Pulmonary artery endothelial cell (primary cell): ENCODE results near the gene ELFN1. TPM values are rescaled to one million over a fixed set of nuclear protein-coding genes. Genes with fewer than 3 reads are reported as not detected.

Source experiments
- DNase-seq: peaks from one replicate; pipeline ENCODE4 v3.0.0-alpha.2; 2011; ENCODE audit warnings: low read depth, low spot score
- total RNA-seq: library from RNA; depleted of rRNA; stranded (reverse); fragments of >200 nt; gene quantifications from 2 replicates; pipeline ENCODE4 v1.2.3, GENCODE V29; 2014

The ELFN1 gene
- total RNA-seq, 1 donor from 2014 or later = 0.79 TPM

DNA sequence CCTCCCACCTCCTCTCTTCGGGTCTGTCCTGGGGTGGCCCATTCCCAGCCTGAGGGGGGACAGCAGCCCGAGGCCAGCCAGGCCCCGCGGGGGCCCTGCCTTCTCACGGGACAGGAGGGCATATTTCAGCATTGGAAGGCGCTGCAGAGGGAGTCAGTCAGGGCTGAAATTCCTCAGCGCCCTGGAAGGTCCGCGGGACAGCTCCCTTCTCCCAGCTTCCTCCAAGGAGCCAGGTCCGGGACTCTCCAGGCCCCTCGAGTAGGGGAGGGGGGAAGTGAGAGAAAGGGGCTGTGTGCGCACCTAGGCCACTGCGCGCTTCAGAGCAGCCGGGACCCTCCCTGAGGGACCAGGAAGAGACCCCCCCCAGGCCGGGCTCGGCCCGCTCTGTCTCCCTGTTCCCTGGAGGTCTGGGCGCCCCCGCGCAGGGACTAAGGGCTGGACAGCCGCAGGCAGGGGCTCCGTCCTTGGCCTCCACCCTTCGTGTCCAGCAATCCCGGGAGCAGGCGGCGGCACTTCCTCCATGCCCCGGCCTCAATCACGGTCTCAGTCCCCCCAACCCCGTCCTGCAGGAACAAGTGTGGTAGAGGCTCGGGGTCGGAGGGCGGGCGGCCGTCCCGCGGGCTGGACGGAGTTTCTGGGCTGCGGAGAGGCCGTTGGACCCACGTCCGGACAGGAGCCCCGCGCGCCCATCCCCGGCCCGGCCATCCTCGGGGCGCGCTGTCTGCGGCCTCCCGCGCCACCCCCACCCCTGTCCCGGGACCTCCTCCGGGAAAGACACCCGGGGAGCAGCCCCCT is 6.0 kb upstream of the ELFN1 start:
- no peak for DNase-seq

DNA sequence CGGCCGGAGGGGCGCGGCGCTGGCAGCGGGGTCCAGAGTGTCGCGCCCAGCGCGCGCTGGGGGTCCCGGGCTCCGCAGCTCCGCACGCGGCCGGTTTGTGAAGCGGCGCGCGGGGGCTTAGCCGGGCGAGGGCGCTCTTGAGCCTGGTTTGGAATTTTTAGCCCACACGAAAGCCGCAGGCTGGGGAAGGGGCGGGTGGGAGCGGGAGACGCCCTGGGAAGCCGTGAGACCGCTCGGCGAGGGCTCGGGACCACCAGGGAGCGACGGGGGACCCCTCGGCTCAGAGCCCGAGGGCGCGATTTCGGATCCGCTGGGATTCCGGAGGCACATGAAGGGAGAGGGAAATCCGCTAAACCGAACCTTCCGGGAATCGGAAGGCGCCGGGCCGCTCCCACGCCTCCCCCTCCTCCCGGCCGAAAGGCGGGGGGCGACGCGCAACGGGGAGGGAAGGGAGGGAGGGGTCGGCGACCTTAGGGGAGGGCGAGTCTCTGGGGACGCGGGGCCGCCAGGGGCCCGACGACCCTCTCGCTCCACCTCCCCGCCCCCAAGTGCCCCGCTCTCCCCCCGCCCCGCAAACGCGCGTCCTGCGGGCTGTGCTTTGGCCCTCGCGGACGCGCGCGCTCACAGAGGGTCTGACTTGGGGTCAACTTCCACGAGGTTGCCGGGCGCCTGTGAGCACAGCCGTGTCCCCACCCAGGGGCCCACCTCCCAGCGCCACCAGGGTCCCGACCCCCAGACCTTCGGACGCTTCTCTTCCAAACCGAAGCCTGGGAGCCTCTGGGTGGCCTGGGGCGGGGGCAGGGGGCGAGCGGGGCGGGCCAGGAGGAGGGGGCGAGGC is 5.1 kb upstream of the ELFN1 start:
- DNase-seq = peak; percentile 11

DNA sequence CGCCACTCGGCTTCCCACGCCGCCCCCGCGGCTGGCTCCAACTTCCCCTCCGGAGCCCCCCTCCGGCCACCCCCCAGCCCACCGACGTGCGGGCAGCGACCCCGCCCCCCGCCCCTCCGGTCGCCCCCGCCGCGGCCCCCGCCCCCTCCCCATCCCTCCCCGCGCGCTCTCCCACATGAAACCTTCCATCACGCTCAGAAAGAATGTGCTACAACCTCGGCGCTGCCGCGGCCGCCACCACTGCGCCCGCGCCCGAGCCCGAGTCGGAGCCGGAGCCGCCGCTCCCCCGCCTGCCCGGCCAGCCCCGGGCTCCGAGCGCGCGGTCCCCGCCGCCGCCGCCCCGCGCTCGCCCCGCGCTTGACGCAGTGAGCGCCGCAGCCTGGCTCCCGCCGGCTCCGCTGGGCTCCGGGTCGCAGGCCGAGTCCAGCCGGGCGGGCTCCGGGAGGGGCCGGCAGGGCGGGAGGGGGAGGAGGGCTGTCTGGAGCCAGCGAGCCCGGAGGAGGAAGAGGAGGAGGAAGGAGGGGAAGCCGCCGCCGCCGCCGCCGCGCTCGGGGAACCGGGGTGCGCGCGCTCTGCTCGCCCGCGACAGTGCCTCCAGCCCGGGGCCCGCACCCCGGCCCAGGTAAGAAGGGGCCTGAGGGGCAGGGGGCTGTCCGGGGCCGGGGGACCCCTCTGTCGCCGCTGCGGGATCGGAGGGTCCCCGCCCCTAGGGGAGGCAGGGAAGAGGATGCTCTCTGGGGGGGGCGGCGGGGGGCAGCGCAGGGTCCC is 4.3 kb upstream of the ELFN1 start:
- DNase-seq = no peak

DNA sequence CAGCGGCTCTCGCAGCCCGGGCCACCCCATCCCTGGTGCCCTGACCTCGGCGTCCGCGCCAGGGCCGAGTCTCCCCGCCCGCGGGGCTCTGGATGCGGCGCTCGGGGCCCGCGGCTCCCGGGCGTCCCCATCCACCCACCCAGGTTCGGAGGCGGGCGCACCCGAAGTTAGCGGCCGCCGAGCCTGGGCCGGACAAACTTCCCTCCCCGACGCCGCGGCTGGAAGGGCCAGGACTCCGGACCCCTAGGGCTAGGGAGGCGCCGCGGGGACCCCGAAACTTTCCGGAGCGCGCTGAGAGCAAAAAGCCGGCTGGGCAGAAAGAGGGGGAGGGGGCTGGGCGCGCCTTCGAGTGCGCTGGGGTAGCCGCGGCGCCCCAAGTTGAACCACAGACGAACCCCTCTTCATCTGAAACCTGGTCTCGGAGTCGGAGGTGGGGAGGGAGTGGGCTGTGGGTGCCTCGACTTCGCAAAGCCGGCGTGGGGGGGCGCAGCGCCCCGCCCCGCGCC is 3.7 kb upstream of the ELFN1 start:
- DNase-seq = no peak

DNA sequence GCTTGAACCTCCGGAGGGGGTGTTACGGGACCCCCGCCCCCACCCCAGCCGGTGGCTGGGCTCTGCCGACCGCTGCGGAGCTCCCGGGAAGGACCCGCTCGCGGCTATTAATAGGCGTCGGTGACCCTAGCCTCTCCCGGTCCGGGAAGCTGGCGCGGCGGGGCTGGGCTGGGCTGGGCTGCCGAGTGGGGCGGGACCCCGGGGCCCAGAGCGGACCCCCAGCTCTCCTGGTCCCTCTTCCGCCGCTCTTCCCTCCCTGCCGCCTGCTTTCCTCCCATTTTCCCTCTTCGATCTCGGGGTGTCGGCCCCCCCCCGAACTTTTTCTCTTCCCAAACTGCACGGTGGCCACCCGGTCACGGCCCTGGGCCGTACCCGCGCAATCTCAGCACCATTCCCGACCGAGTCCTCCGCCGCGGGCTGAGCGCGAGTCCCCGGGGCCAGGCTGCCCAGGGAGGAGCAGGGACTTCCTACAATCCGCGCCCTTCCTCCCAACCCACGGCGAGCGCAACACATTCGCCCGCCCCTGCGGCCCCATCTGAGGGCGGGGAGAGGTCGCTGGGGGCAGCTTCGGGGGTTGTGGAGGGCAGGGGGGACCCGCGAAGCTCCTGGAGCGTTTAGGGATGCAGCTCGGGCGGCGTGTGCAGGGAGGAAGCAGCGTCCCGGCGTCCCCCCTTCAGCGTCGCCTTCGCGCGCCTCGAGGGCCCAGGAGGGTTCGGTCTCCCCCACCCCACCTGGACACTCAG is 3.1 kb upstream of the ELFN1 start:
- no peak for DNase-seq

DNA sequence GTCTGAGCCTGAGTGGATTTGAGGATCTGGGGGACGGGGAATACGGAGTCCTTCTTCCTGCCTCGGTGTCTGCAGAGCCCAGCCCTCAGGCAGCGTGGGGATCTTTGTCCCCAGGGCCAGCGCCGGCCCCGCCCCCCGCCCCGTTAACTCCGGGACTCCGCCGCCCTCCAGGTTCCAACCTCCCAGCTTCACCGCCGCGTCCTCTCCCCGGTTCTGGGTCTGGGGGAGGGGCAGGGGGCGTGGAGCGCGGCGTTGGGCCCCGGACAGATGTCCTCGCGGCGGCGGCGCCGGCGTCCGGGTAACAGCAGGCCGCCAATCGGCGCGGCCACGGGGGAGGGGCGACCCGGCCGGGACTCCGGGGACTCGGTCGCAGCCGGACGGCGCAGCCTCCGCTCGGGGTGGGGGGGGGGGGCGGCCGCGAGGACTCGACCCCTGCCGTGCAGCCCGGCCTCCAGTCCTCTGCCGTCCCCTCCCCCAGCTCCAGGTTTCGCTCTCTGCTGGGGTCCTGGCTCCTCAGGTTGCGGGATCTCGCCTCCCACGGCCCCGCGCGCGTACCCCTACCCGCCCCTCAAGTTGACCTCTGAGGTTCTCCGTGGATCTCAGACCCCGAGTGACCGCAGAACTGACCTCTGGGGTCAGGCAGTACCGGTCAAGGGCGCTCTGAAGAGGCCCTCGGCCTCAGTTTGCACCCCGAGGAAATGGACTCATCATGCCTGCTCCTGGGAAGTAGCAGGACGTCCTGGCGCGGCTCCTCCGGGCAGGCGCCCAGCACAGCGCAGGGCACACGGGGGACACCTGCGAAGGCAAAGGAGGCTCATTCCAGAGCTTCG is 2.3 kb upstream of the ELFN1 start:
- no peak for DNase-seq

DNA sequence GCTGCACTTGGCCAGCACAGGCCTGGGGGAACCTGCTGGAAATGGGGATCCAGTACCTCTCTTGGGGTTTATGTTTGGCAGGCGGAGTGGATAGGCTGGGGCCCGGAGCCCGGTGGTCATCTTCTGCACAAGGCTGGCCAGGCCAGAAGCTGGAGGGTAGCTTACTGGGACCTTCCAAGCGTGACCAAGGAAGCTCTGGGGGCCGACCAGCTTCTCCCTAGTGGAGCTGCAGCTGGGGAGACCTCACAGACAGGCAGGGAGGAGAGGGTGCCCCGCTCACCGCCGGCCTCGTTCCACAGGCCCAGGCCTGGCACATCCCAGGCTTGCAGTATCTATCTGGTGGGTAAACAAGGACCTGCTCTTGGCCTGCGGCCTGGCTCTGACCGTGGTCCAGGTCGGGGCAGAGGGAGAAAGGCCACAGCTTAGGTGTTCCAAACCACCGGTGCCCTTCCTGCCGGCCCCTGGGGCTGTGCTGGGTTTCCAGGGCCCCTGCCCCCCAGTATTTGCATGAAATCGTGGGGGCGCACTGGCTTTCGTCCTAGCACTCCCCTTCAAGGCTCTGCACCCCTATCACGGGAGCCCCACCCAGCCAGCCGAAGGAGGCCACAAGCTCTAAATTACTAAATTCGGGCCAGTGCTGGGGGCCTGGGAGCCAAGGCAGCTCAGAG is 1.5 kb upstream of the ELFN1 start:
- DNase-seq = no peak

DNA sequence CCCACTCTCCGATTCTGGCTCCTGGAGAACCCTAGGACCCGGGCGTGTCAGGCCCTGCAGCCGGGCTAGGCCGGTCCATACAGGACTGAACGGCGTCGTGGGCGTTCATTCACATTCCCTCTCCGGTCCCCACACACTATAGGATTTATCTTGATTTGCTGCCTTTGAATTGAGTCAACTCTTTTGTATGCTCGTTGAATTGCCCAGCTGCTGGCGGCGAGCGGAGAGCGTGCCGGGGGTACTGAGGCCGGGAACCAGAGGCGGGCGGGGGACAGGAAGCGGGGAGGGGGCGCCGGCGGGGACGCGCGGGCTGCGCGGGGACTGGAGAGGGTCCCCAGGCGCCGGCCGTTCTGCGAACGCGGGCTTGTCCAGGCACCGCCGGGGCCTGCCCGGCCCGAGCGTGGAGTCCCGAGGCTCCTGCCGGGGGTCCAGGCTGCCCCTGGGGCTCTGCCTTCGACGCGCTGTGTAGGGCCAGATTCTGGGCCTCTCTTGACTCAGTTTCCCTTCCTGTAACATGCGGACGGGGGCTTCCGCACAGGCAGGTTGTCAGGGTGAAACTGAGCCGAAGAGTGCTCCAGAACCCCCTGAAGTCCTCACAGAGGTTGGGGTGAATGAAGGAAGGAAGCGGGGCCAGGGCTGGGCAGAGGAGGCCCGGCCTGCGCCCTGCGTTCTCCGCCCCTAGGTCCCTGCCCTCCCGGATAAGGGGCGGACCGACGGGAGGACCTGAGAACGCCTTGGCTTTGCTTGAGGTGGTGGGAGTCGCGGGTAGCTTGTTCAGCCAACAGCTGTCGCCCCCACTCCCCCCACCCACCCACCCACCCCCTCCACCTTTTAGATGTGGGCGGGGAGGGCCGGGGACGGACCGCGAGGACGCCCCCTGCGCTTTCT is 769 bp upstream of the ELFN1 start:
- DNase-seq = no peak

DNA sequence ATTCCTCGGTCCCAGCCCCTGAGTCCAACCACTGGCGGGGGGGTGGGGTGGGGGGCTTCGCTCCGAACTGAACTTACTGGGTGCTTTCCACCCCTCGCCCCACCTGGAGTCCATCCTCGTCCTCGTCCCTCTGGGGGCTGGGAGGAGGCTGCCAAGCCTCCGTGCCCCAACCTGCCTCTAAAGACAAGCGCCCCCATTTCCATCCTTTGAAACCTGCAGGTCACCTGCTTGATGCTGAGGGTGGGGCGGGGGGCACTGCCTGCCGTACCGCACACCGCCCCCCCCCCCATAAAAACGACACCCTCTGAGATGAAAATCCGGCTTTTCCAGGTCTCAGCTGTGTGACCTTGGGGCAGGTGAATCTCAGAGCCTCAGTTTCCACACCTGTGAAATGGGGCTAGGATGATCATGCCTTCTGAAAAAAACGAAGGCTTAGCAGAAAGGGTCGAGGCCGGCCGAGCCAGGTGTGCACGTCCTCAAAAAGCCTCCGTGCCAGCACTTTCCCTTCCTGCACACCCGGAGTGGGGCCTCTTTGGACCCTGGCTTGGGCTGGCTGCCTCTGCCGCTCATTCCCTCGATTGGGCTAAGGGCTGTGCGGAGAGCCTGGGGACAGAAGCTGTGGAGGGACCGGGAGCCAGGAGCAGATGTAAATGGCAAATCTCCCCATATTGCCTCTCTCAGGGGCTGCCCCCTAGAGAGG is 967 bp downstream of the ELFN1 start:
- no peak for DNase-seq

DNA sequence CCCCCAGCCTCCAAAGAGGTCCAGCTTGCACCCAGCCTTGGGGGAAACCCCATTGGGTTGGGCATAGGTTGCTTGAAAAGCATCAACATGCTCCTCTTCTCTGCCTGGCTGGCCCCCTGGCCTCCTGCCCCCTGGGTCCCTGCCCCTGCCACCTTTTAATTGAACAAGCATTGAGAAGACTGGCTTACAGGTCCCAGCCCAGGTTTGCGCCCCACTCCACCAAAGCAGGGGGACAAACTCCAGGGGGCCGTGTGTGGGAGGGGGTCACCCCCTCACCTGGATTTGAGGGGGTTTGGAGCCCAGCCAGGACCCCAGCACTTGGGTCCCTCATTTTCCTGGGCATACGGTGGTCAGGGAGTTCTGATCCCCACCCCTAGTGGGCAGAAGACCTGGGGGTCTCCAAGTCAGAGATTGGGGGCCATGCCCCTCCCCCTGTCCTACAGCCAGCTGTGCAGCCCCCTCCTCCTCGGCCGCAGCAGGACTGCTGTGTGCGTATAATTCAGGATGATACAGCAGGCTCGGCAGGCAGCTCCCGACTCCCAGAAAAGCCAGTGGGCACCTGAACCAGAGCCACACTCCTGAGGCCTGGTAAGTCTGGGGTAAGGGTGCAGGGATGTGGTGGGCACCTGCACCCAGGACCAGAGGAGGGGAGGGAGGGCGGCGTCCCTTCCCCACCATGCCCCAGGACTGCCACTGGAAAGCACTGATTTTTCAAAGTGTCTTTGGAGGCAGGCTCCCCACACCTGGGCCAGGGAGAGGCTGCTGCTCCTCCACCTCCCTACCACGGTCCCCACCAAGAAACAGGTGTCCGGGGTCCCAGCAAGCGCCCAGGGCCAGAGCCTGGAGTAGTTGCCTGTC is 1.7 kb downstream of the ELFN1 start:
- no peak for DNase-seq

DNA sequence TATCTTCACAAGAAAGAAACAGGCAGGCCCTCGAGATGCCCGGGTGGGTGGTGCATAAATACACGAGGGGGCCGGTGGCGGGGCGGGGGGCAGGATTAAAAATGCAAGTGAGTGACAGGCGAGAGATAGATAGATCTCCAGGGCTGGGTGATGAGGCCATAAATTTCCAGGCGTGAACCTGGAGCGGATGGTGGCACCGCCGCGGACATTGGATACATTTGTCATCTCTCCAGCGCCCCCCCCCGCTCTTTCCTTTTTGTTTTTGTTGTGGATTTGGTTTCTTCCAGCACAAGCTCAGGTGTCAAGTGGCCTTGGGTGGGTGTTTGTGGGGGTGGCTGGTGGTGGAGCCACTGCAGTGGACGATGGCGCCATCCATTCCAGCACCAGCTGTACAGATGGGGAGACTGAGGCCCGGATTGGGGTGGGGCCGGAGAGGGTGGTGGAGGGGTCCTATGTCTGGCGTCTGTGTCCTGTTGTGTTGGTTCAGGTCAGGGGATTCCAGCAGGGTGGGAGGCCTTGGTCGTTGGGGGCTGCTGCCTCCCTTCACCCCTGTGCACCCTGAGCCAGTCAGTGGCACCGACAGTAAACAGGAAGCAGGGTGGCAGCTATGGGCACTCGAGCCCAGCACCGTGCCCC is 2.9 kb downstream of the ELFN1 start:
- no peak for DNase-seq

DNA sequence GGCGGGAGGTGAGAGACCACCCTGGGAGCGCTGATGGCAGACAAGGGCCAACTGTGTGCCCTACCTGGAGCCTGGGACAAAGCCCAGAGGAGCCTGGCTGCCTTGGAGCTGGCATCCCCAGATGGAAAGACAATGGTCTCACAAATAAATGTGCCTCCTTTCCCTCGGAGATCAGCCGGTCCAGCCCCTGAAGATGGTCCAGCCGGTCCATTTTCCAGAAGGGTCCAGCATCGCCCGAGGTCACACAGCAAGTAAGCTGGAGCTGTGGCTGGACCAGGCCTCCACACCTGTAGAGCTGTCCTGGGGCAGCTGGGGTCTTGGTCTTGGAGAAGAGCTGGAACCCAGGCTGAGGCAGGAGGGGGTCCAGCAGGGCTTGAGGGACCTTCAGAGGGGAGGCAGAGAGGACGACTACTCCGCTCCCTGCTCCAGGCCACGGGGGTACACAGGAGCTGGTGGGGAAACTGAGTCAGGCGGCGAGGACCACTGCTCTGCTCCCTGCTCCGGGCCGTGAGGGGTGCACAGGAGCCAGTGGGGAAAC is 3.6 kb downstream of the ELFN1 start:
- no peak for DNase-seq

DNA sequence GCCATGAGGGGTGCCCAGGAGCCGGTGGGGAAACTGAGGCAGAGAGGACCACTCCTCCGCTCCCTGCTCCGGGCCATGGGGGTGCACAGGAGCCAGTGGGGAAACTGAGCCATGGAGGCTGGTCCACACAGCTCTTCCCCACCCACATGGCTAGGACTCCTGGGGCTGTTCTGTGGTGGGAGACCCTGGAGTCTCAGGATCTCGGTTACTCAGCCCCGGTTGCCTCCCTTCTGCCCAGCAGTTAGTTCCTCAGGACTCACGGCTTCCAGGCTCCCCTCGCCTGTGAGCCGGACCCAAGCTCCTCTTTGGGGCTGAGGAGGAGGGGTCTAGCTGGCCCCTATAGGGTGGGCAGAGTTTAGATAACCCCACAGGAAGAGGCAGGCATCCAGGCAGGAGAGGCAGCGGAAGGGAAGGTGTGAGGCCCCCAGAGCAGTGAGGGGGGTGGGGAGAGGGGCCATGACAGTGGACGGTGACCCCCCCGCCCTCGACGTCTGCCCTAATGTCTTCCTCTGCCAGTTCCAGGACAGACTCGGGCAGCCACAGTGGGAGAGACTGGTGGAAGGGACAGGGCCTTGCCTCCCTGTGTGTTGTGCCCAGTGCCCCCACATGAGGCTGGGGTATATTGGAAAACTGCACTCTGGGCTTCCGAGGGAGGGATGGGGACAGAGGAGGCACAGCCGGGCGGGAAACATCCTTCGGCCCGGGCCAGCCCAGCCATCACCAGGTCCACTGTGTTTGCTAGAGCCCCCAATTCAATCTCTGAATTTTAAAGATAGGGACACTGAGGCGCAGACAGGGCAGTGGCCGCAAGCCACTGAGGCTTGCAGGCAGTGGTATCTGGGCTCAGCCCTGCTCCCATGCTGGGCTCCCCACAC is 4.3 kb downstream of the ELFN1 start:
- DNase-seq = no peak

DNA sequence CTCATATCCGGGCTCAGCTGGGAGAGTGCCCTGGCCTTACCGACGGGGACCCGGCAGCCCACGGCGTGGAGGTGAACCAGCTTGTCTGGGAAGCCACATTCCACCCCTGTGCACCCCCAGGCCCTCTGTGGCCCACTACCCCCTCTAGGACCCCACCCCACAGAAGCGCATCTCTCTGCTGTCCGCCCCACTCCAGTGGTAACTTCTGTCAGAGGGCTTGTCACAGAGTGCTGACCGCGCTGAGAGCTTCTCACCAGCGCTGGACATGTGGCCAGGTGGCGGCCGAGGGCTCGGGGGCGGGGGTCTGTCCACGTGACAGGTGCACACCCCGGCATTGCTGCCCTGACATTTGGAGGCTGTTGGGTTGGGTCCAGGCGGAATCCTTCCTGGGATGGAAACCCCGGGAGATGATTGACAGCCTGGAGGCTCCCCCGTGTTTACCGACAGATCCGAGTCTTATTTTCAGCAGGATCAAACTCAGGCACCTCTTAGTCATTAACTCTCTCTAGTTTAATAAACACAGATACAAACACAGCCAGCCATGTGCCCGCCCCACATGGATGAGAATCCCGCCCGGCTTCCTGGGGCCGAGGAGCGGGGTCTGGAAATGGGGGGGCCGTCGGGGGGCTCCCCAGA is 5.1 kb downstream of the ELFN1 start:
- DNase-seq = no peak
